Measurements from ENCODE around the gene PIGK.

DNA sequence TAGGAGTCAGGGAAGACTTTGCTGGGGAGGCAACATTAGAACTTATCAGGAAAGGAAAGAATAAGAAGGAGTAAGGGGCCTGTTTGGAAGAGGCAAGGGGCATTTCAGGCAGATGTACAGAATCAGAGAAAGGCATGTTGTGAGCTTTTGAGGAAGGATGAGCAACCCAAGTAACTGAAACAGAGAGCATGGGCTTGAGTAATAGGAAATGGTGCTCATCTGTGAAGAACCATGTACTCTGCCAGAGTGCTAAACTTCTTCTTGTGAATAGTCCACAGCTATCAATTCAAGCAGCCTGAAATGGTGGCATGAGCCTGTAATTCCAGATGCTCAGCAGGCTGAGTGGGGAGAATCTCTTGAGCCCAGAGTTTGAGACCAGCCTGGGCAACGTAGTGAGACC, 19.2 kb upstream of the PIGK start:
- TF ChIP-seq, protein P1, sequence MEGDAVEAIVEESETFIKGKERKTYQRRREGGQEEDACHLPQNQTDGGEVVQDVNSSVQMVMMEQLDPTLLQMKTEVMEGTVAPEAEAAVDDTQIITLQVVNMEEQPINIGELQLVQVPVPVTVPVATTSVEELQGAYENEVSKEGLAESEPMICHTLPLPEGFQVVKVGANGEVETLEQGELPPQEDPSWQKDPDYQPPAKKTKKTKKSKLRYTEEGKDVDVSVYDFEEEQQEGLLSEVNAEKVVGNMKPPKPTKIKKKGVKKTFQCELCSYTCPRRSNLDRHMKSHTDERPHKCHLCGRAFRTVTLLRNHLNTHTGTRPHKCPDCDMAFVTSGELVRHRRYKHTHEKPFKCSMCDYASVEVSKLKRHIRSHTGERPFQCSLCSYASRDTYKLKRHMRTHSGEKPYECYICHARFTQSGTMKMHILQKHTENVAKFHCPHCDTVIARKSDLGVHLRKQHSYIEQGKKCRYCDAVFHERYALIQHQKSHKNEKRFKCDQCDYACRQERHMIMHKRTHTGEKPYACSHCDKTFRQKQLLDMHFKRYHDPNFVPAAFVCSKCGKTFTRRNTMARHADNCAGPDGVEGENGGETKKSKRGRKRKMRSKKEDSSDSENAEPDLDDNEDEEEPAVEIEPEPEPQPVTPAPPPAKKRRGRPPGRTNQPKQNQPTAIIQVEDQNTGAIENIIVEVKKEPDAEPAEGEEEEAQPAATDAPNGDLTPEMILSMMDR (IDR thresholded peaks at IDR 0.05; ENCODE audit: insufficient read depth, low read depth, low read length): no peak
- no peak for TF ChIP-seq EZH2 (IDR thresholded peaks at IDR 0.05; ENCODE audit: insufficient read depth, low read length)
